ENCODE results near the gene KCNV2.

GRCh38 chr9:2727374-2727773, 10.1 kb downstream of the KCNV2 start:
- TF ChIP-seq CTCF (IDR thresholded peaks at IDR 0.05 in 8 of 11, conservative IDR thresholded peaks at IDR 0.05 in 3 of 11), result no peak
- TF ChIP-seq POLR2AphosphoS5 (IDR thresholded peaks at IDR 0.05), result no peak
